Activated naive CD4-positive, alpha-beta T cell treated with anti-CD3 and anti-CD28 coated beads, Interleukin-2, amount 50 U/mL, for 16 hours (primary cell): ENCODE data around the gene BECN2.

Source experiments
- DNase-seq: peaks from one replicate; pipeline ENCODE4 v3.0.0-alpha.2; 2020

BECN2 gene, protein sequence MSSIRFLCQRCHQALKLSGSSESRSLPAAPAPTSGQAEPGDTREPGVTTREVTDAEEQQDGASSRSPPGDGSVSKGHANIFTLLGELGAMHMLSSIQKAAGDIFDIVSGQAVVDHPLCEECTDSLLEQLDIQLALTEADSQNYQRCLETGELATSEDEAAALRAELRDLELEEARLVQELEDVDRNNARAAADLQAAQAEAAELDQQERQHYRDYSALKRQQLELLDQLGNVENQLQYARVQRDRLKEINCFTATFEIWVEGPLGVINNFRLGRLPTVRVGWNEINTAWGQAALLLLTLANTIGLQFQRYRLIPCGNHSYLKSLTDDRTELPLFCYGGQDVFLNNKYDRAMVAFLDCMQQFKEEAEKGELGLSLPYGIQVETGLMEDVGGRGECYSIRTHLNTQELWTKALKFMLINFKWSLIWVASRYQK

DNA sequence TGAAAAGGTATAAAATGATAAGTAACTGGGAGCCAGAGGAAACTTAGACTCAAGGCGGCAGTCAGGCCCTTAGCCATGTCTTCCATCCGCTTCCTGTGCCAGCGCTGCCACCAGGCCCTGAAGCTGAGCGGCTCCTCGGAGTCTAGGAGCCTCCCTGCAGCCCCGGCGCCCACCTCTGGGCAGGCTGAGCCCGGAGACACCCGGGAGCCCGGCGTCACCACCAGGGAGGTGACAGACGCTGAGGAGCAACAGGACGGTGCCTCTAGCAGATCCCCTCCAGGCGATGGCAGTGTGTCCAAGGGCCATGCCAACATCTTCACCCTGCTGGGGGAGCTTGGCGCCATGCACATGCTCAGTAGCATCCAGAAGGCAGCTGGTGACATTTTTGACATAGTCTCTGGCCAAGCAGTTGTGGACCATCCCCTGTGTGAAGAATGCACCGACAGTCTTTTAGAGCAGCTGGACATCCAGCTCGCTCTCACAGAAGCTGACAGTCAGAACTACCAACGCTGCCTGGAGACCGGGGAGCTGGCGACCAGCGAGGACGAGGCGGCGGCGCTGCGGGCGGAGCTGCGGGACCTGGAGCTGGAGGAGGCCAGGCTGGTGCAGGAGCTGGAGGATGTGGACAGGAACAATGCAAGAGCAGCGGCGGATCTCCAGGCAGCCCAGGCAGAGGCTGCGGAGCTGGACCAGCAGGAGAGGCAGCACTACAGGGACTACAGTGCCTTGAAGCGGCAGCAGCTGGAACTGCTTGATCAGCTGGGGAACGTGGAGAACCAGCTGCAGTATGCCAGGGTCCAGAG lies at the start of gene BECN2:
TSS of gene BECN2 (plus strand) at position 76 of the 803 bp plus-strand sequence. CDS start at position 76, 0 bp downstream.
- DNase-seq: no peak

DNA sequence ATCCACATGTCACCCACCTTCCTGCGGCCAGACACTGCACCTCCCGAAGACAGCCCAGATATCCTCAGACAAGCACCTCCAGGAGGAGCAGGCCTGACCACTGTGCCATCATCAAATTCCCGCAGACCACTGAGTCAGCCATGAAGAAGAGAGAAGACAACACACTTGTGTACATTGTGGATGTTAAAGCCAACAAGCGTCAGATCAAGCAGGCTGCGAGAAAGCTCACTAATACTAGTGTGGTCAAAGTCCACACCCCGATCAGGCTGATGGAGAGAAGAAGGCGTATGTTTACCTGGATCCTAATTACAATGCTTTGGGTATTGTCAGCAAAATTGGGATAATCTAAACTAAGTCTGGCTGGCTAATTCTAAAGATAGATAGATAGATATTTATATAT lies 41.4 kb upstream of the BECN2 start:
- no peak for DNase-seq

DNA sequence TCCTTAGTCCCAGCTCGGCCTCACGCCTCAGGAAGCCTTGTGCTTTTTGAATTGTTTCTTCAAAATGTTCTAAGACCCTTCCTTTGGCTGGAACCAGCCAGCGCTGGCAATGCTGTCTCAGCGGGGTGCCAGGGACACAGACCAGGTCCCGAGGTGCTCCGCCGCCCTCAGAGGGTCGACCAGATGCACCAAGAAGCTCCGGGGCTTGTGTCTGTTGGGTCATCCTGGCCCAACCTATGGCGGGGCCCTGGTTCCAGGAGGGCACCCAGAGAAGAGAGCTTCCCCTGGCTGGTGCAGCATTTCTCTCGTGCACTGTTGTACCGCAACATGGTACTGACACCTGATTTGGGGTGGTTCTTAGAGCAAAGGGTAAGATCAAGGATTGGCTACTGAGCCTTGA lies 40.1 kb upstream of the BECN2 start:
- no peak for DNase-seq

DNA sequence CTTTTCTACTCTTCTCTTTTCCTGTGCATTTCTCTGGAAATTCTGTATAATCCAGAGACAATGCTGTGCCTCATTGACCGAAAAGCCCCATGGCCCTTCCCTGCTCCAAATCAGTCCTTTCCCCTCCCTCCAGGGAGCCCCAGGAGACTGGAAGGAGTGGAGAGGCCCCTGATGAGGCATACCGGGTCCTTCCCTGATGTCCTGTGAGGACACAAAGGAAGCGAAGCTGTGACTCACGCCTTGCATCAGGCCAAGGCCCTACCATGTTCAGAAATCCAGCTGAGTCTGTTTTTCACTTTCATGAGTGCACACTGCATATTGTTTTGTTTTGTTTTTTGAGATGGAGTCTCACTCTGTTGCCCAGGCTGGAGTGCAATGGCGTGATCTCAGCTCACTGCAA lies 38.7 kb upstream of the BECN2 start:
- DNase-seq: no peak

DNA sequence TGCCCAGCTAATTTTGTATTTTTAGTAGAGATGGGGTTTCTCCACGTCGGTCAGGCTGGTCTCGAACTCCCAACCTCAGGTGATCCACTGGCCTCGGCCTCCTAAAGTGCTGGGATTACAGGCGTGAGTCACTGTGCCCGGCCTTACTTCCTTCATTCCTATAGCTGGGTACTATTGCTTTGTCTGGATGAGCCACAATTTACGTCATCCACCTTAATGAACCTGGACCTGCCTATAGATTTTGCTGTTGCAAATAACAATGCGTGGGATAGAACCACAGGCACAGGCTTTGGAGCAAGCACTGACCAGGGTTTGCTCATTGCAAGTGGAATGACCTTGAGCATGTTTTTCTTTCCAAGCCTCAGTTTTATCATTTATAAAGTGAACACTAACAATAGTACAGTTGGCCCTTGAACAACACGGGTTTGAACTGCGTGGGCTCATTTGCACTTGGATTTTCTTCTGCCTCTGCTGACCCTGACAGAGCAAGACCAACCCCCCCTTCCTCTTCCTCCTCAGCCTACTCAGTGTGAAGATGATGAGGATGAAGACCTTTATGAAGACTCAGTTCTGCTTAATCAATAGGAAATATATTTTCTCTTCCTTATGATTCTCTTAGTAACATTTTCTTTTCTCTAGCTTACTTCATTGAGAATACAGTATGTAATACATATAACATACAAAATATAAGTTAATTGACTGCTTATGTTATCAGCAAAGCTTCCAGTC lies 33.3 kb upstream of the BECN2 start:
- no peak for DNase-seq

DNA sequence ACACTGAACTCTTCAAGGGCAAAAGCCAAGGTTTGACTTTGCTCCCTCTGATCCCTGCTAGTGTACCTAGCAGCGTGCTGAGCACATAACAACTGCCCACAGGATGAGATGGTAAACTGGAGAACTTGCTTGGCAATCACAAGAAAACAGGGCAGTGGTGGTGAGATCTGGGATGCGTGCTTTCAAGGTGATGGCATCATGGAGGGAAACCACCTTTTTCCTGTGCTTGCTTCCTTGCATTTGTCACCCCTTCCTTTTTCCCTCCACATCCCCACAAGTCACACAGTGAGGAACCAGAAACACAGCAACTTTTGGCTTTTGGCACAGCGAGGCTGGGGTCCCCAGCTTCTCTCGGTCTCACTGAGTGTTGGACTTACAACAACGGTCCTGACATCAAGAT lies 31.4 kb upstream of the BECN2 start:
- DNase-seq: no peak

DNA sequence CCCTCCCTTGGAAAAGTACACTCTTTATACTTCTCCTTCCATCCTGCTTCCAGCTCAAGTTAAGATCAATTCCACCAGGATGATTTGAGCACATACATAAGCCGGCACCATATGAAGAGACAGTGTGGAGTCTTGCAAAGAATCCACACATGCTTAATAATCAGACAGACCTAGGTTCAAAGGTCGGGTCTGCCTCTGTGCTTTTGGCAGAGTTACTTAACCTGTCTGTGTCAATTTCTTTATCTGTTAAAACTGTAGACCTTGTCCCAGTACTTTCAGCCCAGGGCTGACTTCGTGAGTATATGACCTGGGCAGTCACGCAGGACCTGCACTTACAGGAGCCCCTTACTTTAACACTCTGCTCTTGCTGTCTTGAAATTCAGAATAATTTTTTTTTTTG lies 30.2 kb upstream of the BECN2 start:
- DNase-seq: no peak

DNA sequence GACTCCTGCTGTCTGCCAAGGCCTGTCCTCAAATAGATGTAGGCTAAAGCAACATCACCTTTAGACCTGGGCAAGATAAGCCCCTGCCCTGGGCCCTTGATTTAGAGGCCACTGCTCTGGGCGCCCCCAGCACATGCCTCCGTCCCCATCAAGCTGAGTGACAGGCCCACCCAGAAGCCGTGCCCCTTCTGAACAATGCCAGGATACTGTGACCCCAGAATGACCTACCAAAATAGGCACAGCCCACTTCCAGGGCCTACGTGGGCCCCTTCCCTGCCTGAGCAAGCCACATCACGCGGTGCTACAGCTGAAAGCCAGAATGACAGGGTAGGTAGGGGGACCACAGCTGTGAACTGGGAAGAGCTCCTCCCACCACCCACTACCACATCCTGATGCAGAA lies 24.7 kb upstream of the BECN2 start:
- DNase-seq: no peak

DNA sequence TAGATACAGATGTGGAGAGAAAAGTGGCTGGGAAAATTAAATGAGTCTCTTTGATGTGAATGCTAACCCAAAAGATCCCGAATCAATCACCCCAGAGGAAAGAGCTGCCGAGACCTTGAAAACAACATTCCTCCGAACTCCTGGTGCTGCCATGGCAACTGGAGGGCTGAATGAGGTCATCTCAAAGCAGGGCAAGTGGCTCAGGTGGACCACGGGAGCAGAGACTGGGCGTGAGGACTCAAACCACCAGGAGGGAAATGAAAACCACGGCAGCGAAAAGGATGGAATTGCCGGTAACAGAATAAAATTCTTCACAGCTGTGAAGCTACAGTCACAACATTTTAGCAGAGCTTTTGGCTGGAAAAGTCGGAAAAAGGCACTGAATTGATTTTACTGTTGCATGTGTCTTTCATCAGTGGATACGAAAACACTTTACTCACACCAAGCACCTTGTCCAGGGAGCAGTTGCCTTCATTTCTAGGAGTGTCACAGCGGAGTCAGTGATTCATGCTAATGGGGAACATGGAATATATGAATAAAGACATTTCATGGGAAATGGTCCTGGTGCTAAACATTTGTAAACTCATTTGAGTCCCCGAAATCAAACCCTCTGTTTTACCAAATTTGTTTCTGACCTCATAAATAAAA lies 23.2 kb upstream of the BECN2 start:
- DNase-seq: no peak

DNA sequence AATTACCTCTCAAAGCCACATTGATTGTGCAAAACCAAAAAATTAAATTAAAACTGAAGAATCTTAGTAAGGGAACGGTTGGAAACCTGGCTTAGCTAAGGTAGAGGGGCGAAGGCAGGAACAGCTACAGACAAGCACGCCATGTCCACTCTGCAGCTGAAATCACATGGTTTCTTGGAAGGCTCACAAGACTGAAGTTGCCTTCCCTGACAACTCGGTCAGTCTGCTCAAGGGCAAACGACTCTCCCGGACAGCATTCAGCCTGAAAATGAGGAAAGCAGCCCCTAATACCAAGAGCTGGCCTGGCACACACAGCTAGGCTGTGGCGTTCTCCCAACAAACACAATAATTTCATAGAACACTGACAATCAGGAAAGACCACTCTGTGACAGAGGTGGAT lies 22.7 kb upstream of the BECN2 start:
- DNase-seq: no peak

DNA sequence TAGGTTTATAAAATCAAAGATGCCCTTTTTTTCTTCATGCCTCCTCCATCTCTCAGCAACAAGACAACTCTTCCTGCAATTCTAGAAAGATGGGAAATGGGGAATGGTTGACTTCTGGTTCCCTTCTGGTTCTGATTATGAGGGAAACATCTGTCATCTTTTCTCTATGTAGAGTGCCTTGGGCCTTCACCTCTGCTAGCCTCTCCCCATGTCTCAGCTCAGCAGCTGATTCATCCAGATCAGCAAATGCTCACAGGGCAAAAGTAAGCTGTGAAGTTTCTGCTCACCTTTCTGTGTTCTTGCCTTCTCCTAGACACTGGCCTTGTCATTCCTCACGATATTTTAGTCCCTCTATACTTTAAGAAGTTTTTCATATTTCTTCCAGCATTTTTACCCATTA lies 17.8 kb upstream of the BECN2 start:
- no peak for DNase-seq

DNA sequence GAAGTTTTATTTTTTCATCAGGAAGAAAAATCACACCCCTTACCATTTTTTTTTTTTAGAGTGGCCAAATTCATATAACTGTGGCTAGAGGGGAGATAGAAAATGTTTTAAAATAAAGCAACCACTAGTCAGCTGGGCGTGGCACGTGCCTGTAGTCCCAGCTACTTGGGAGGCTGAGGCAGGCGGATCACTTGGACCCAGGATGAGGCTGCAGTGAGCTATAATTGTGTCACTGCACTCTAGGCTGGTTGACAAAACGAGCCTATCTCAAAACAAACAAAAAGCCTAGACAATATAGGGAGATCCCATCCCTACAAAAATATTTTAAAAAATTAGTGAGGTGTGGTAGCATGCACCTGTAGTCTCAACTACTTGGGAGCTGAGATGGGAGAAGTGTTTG lies 14.8 kb upstream of the BECN2 start:
- DNase-seq: no peak

DNA sequence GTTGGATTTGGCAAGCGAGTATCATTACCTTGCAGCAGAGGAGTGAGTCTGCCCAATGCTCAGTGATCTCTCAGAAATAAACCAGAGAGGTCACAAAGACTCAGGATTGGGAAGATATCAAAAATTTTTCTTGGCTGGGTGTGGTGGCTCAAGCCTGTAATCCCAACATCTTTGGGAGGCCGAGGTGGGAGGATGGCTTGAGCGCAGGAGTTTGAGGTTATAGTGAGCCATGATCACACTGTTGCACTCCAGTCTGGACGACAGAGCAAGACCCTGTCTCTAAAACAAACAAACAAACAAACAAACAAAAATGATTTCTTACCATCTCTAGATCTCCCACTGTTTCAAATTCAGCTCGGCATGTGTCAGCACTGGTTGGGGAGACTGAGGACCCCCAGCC lies 13.3 kb upstream of the BECN2 start:
- DNase-seq: no peak

DNA sequence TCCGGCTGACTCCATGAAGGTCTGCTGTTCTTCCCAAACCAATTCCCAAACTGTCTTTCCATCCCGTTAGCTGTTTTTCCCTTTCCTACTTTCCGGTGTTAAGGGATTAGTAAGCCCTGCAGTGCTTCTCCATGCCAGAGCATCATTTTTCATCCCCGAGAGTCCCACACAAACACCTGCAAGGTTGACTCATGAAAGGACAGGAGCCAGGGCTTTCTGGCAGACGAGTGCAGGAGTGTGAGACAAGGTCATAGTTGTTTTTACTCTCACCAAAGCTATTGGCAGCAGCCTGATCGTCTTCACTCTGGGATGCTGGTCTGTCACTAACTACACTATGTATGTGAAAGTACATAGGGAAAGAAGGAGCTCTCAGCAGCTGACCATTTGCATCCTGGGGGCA lies 10.2 kb upstream of the BECN2 start:
- DNase-seq: no peak

DNA sequence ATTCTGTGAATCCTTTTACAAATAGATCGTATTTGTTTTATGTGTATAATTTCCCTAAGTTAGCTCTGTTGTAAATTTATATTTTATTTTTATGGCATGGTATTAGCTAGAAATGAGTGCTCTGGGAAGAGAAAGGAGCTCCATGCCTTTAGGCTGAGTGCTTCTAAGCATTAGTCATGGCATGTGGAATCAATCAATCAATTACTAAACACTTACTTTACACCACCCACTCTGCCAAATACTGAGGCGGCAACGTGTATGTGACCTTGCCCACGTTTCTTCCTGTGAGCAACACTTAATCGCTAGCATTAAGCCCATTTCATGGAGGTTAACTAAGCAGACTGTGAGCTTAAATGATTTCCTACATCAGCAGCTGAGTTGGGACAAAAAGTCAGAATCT lies 7.2 kb upstream of the BECN2 start:
- DNase-seq: no peak

DNA sequence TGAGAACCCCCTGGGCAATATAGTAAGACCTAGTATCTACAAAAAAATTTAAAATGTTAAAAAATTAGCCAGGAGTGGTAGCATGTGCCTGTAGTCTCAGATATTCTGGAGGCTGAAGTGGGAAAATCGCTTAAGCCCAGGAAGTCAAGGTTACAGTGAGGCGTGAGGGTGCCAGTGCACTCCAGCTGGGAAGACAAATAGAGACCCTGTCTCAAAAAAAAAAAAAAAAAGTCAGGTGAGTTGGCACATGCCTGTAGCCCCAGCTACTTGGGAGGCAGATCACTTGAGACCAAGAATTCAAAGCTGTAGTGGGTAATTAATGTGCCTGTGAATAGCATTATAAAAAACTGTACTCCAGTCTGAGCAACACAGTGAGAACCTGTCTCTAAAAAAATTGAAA lies 4.6 kb downstream of the BECN2 start:
- no peak for DNase-seq

DNA sequence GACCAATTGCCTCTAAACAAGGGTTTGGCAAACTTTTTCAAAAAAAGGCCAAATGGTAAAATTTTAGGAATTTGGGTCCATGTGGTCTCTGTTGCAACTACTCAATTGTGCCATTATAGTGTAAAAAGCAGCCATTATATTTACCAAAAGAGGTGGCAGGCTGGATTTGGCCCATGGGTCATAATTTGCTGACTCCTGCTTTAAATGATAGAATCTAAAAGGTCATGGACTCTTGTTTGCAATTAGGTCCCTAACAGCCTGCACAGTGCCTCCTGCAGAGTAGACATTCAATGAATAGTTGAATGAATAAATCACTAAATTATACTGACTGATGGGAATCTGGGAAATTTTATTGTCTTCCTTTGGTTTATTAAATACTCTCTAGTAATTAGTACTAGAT lies 6.2 kb downstream of the BECN2 start:
- no peak for DNase-seq

DNA sequence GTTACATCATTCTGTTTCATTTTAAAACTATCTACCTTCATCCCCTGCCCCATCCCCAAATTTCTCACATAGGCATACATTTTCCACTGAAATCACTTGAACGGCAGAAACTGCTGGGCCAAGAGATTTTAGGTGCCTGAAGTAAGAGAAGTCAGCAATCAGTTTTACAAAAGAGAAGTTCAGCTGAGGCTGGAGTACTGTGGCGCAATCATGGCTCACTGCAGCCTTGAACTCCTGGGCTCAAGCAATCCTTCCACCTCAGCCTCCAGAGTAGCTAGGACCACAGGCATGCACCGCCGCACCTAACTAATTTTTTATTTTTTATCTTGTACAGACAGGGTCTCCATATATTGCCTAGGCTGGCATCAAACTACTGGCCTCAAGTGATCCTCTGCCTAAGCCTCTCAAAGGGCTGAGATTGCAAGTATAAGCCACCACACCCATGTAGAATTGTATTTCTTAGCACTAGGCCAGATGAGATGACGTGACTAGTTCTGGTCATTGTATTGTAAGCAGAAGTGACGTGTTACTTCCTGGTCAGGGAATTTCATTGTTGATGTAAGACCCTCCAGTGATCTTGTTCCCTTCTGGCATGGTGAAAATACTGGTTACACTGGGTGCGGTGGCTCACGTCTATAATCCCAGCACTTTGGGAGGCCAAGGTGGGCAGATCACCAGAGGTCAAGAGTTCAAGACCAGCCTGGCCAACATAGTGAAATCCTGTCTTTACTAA lies 7.1 kb downstream of the BECN2 start:
- no peak for DNase-seq

DNA sequence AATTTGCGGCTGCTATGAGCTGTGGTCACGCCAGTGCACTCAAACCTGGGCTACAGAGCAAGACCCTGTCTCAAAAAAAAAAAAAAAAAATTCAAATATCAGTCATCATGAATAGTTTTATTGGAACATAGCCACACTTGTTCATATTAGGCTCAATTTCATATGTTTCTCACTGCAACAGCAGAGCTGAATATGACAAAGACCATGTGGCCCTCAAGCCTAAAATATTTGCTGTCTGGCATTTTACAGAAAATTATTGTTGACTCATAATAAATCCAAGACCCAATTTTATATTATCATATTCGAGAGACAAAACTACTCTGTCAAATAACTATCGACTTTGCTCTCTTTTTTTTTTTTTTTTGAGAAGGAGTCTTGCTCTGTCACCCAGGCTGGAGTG lies 11.0 kb downstream of the BECN2 start:
- no peak for DNase-seq

DNA sequence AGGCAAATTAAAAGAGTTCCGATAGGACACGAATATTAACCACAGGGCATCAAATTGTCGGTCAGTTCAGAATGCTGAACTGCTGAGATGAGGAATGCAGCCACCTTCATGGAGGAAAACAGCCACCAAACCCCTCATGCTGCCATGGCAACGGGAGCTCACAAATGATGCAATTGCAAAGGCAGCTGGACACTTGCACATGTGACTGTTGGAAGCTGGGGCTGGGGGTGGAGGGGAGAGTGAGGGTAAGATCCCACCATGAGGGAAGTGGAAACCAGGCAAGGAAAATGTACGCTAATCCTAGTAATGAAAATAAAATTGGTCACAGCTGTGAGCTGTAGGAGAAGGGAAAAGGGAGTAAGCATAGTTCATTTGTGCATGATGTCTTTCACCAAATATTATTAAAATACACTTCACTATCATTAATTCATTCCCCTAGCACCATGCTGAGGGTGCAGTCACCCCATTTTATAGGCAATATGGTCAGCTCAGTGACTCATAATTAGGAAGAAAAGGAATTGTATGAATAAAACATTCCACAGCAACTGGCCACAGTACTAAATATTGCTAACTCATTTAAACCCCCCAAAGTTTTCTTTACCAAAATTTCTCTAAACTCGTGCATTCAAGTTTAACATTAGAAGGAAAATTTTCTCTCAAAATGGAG lies 15.3 kb downstream of the BECN2 start:
- DNase-seq: no peak

DNA sequence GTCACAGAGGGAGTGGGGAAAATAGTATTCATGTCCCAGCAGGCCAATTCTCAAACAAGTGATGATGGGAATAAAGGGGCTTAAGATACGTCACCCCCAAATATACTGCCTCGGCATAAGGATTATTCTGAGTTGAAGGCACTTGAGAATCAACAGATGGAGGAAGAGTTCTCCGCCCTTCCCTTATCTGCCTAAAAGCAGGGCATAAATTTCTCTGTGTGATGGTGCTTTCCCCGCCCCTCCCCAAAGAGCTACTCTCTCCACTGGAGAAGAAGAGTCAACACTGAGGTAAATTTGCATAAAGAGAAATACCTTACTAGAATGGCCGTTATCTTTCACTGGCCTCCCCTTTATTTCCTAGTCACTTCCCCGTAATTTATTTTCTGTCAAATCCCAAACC lies 18.7 kb downstream of the BECN2 start:
- no peak for DNase-seq

DNA sequence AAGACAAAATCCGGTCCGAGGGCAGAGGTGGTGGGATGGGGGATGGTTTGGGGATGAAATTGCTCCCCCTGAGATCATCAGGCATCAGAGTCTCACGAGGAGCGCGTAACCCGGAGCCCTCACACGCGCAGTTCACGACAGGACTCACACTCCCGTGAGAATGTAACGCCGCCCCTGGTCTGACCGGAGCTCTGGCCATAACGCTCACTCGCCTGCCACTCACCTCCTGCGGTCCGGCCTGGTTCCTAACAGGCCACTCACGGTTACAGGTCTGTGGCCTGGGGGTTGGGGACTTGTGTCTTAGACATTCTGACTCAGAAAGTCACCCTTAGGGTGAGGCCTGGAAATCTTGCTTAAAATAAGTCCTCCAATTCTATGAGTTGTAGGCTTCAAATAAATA lies 21.5 kb downstream of the BECN2 start:
- no peak for DNase-seq
